GM19023 (cell line): ENCODE results near the gene NR6A1.
"Not testable (repeated sequence)": the region's sequence is repeated elsewhere in the genome, so short reads cannot be mapped to it uniquely, and the experiment has no call there.

Experiments
- ATAC-seq: cut with Tn5 transposase; IDR thresholded peaks from one replicate; pipeline ENCODE4 v1.9.1; 2021; ENCODE audit warnings: mild to moderate bottlenecking, moderate library complexity; ENCODE audit not compliant: unreplicated experiment

NR6A1 gene

GRCh38 chr9:124623966-124624734 lies 147.0 kb downstream of the NR6A1 start:
- no peak for ATAC-seq

GRCh38 chr9:124622882-124623281 lies 148.2 kb downstream of the NR6A1 start:
- ATAC-seq = no peak

GRCh38 chr9:124621371-124622328 lies 149.5 kb downstream of the NR6A1 start:
- ATAC-seq = no peak

GRCh38 chr9:124618476-124618875 lies 152.6 kb downstream of the NR6A1 start:
- ATAC-seq = no peak

GRCh38 chr9:124617477-124618141 lies 153.5 kb downstream of the NR6A1 start:
- no peak for ATAC-seq

- ATAC-seq = no peak
These were observed 154.2 kb downstream of the NR6A1 start for GRCh38 chr9:124616961-124617360.

GRCh38 chr9:124615840-124616239 lies 155.3 kb downstream of the NR6A1 start:
- not testable (repeated sequence) for ATAC-seq

GRCh38 chr9:124615100-124615742 lies 155.9 kb downstream of the NR6A1 start:
- ATAC-seq = no peak

GRCh38 chr9:124613849-124614248 lies 157.3 kb downstream of the NR6A1 start:
- no peak for ATAC-seq

GRCh38 chr9:124611106-124611505 lies 160.0 kb downstream of the NR6A1 start:
- ATAC-seq = no peak

- no peak for ATAC-seq
These were observed 165.1 kb downstream of the NR6A1 start for GRCh38 chr9:124606027-124606426.

GRCh38 chr9:124605258-124605657 lies 165.9 kb downstream of the NR6A1 start:
- ATAC-seq = no peak

- no peak for ATAC-seq
These were observed 168.5 kb downstream of the NR6A1 start for GRCh38 chr9:124602632-124603031.

- no peak for ATAC-seq
These were observed 168.9 kb downstream of the NR6A1 start for GRCh38 chr9:124602204-124602603.

- no peak for ATAC-seq
These were observed 170.7 kb downstream of the NR6A1 start for GRCh38 chr9:124600407-124600806.

GRCh38 chr9:124599121-124599795 lies 171.9 kb downstream of the NR6A1 start:
- ATAC-seq = no peak

GRCh38 chr9:124598048-124598447 lies 173.1 kb downstream of the NR6A1 start:
- ATAC-seq = no peak

- no peak for ATAC-seq
These were observed 174.8 kb downstream of the NR6A1 start for GRCh38 chr9:124596172-124596839.

- no peak for ATAC-seq
These were observed 175.4 kb downstream of the NR6A1 start for GRCh38 chr9:124595743-124596142.

- no peak for ATAC-seq
These were observed 176.4 kb downstream of the NR6A1 start for GRCh38 chr9:124594673-124595072.
